Measurements from ENCODE around the gene SPAST. TPM values are rescaled to one million over a fixed set of nuclear protein-coding genes. Genes with fewer than 3 reads are reported as not detected.

The SPAST gene
- total RNA-seq, 1 experiment from 2014 or later: 32.8 TPM

DNA sequence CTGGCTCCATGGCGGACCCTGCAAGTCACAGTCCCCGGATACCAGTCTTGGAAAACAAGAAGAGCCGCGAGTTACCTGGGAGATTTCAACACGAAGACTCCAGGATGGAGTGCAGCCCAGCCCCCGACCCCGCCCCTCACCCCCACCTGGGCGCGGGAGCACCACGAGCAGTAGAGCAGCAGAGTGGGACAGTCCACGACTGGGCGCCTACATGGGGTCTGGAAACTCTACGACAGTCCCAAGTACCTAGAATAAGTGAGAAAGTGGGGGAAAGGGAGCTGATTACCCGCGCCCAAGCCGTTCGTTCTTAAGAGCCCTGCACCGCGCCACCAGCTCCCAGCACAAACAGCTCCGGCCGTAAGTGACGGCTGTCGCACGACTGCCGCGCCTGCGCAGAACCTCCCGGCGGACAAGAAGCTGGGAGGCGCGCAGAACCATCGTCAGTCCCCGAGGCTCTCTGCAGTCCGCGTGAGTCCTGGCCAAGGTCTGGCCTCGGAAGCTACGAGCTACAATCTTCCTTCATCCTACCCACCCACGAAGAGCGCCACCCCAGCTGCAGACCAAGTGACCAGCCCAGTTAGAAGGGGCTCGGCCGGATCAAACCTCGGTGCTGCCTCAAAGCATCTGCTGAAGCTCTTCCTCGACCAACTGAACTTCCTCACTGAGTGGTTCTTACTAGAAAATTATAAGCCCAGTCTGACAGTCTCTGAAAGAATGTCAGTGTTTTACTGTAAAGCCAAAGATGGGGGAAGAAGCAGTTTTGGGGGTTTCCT lies 23.7 kb upstream of the SPAST start, which contains the start of gene DPY30:
Gene DPY30, minus strand, starts transcription at position 359 of the 773 bp plus-strand sequence. Its CDS starts 349 bp downstream, at position 10.
- no peaks in the 10 kb centered on the region for H3K27me3 Mint-ChIP-seq (ENCODE audit: low read depth)
- no peaks in the 10 kb centered on the region for H3K9me3 ChIP-seq (ENCODE audit: control insufficient read depth, low read depth, low read length)

More for the DNA sequence above, 23.7 kb upstream of the SPAST start, which contains the start of gene DPY30:
- Histone ChIP-seq H3T11ph (ENCODE audit: low read length) (no peak within 1 kb of the TSS), H4K20me1 (ENCODE audit: control insufficient read depth, insufficient read depth, insufficient read length) (no peaks in the 10 kb centered on the region), H3K4me1 (ENCODE audit: insufficient read depth, low read length) (no peaks in the 10 kb centered on the region), H3K18ac (ENCODE audit: insufficient read length, low read depth, low read length) (peak within 1 kb of the TSS; percentile 94), H3K4ac (ENCODE audit: low read depth, low read length) (no peak within 1 kb of the TSS; the same call in 1 of the 2 replicates), H2AFZ (ENCODE audit: low read length) (peak within 1 kb of the TSS; percentile 70), H3K23ac (ENCODE audit: insufficient read length, low read depth, low read length) (peak within 1 kb of the TSS; percentile 18), H4K91ac (ENCODE audit: insufficient read length, low read depth, low read length) (no peak within 1 kb of the TSS), H2BK120ac (ENCODE audit: low read depth, low read length, poor library complexity, severe bottlenecking) (no peak within 1 kb of the TSS), H2BK5ac (ENCODE audit: insufficient read length, low read length) (peak within 1 kb of the TSS; percentile 34), H3K56ac (ENCODE audit: insufficient read length, low read depth, low read length) (no peak within 1 kb of the TSS), H3K79me2 (ENCODE audit: insufficient read depth, low read length) (peaks cover 5% of the 10 kb centered on the region; the same call in 1 of the 2 replicates), H3K4me2 (ENCODE audit: insufficient read depth, insufficient read length, low read length) (peak within 1 kb of the TSS; percentile 98), H2BK15ac (ENCODE audit: low read depth, low read length) (no peak within 1 kb of the TSS), H2BK12ac (ENCODE audit: insufficient read length, low read depth, low read length) (no peak within 1 kb of the TSS), H3K27ac (ENCODE audit: insufficient read length, low read depth, low read length) (peak within 1 kb of the TSS; percentile 72), H3K14ac (ENCODE audit: insufficient read depth, low read length) (peak within 1 kb of the TSS; percentile 95), H3K79me1 (ENCODE audit: insufficient read depth, low read depth, low read length, poor library complexity, severe bottlenecking) (peaks cover 3% of the 10 kb centered on the region), H4K8ac (replicated peaks; ENCODE audit: insufficient read length, low read depth, low read length) (peak within 1 kb of the TSS; percentile 41), H4K5ac (ENCODE audit: insufficient read length, low read depth, low read length) (peak within 1 kb of the TSS; percentile 34), H2AK5ac (ENCODE audit: insufficient read length, low read length) (no peak within 1 kb of the TSS), H3K27me3 (ENCODE audit: insufficient read depth, low read length) (no peaks in the 10 kb centered on the region), H3K9ac (ENCODE audit: extremely low read depth, insufficient read length, low read length) (peak within 1 kb of the TSS; percentile 95), H2BK20ac (ENCODE audit: low read depth, low read length, poor library complexity, severe bottlenecking) (no peak within 1 kb of the TSS), H3K23me2 (ENCODE audit: insufficient read length, low read depth, low read length, poor library complexity, severe bottlenecking) (peaks cover 4% of the 10 kb centered on the region)
- Mint-ChIP-seq H3K36me3 (ENCODE audit: insufficient read depth in 1 of 3, low read depth in 3 of 3) (peaks cover 0 to 19% (median 18%) of the 10 kb centered on the region in 3 experiments; a peak in 5 of 7 replicates), H3K9me3 (no peaks in the 10 kb centered on the region), H3K27ac (peak within 1 kb of the TSS; percentile 98 to 99 (median 99)), H3K4me3 (peak within 1 kb of the TSS; percentile 92 to 99), H3K4me1 (peaks cover 4 to 11% of the 10 kb centered on the region in 2 experiments)
- no CpG with 5 or more reads among the region's 43 CpGs for WGBS (ENCODE audit: extremely low coverage, insufficient read length, low lambda C conversion rate)
- DNase-seq: peak; percentile 96
- TF ChIP-seq, protein P1, sequence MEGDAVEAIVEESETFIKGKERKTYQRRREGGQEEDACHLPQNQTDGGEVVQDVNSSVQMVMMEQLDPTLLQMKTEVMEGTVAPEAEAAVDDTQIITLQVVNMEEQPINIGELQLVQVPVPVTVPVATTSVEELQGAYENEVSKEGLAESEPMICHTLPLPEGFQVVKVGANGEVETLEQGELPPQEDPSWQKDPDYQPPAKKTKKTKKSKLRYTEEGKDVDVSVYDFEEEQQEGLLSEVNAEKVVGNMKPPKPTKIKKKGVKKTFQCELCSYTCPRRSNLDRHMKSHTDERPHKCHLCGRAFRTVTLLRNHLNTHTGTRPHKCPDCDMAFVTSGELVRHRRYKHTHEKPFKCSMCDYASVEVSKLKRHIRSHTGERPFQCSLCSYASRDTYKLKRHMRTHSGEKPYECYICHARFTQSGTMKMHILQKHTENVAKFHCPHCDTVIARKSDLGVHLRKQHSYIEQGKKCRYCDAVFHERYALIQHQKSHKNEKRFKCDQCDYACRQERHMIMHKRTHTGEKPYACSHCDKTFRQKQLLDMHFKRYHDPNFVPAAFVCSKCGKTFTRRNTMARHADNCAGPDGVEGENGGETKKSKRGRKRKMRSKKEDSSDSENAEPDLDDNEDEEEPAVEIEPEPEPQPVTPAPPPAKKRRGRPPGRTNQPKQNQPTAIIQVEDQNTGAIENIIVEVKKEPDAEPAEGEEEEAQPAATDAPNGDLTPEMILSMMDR (conservative IDR thresholded peaks at IDR 0.05): no peak

Data from H9 (cell line).